SK-N-MC (cell line): ENCODE data around the gene SERPINB4.

Experiments used
- EZH2 ChIP-seq: fragments of 200-600 bp; sonication (generic); IDR thresholded peaks from one replicate; pipeline ENCODE4 v1.6.1; 2017; ENCODE audit warnings: antibody characterized with exemption
- FOXP2 ChIP-seq: optimal IDR thresholded peaks from 2 replicates; pipeline ENCODE3; 2011; ENCODE audit warnings: mild to moderate bottlenecking, moderate library complexity; ENCODE audit not compliant: insufficient read depth; ENCODE audit errors: extremely low read length, control extremely low read depth
- POLR2AphosphoS5 ChIP-seq: IDR thresholded peaks from 2 replicates; pipeline ENCODE4 v1.6.1; 2012; ENCODE audit warnings: mild to moderate bottlenecking, low read depth, low read length, borderline replicate concordance

DNA sequence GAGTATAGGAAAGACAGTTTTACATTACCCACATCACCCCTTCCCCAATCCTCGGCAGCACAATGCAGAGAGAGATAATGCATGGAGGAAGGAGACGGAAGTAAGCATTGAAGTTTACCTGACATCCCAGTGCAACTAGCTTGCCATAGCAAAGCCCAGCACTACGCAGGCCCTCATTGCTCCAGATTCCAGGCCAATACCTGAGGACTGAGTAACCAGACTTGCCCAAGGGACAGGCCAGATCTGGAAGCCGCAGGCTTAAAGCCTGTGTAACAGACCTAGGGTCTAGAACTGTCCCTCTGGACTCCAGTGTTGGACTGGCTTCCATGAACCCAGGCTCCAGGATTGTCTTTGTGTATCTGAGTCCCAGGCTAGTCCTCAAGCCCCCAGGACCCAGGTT lies 17.6 kb downstream of the SERPINB4 start:
- TF ChIP-seq POLR2AphosphoS5 (no peak), EZH2 (no peak), FOXP2 (no peak)
